HepG2 (cell line): Measurements from ENCODE around the gene DENND4A. TPM values are rescaled to one million over a fixed set of nuclear protein-coding genes. Genes with fewer than 3 reads are reported as not detected.

Experiments used
- ATAC-seq: fragments of 200-7000 bp; cut with Tn5 transposase; 3 replicates; pipeline ENCODE4 v1.9.1; 2020; ENCODE audit warnings: mild to moderate bottlenecking, moderate library complexity
- BruUV-seq: library from RNA; stranded (reverse); fragments of 400-500 nt; replicated peaks from 2 replicates; lab custom pipeline; 2021; lab: Mats Ljungman, UMichigan
- CTCF ChIA-PET: fragments of 300-600 bp; formaldehyde crosslinking; extraction: SDS; loops from one replicate; lab custom pipeline; 2021; ENCODE audit warnings: low total read pairs, inconsistent platforms, low intra/inter-chr PET ratio; lab: Yijun Ruan, JAX
- POLR2A ChIA-PET: fragments of 350-600 bp; sonication (Branson Sonifier 250); formaldehyde crosslinking; loops from one replicate; lab custom pipeline; 2020; ENCODE audit warnings: antibody characterized with exemption, inconsistent platforms; lab: Yijun Ruan, JAX
- DNase-seq: peaks from one replicate; pipeline ENCODE4 v3.0.0-alpha.2; 2015; ENCODE audit warnings: low spot score
- FAIRE-seq: peaks from 3 replicates; lab custom pipeline; 2011; peaks lifted over from hg19 to GRCh38; lab: Jason Lieb, UNC
- H2AFZ ChIP-seq: one replicate; pipeline ENCODE4 v1.6.1; 2011; ENCODE audit warnings: low read length, inconsistent platforms
- H3K27ac ChIP-seq: fragments of 300-600 bp; 3 replicates; pipeline ENCODE4 v1.8.0; 2011; ENCODE audit warnings: mixed run types, mild to moderate bottlenecking, mixed read lengths, low read length, inconsistent platforms; ENCODE audit not compliant: insufficient read depth; ENCODE audit errors: extremely low read length
- H3K27me3 ChIP-seq, 2 experiments: fragments of 200-600 bp in 1 of 2; 2 replicates in 1 of 2; 3 replicates in 1 of 2; pipeline versions ENCODE4 v1.6.0 to v1.8.0; 2011; ENCODE audit warnings: low read length in 2 of 2, mild to moderate bottlenecking in 2 of 2, moderate library complexity in 2 of 2, inconsistent platforms in 1 of 2; ENCODE audit not compliant: insufficient read depth in 2 of 2, control insufficient read depth in 1 of 2
- H3K36me3 ChIP-seq, 2 experiments: fragments of 200-600 bp in 1 of 2; replicated peaks in 1 of 2; 2 replicates in 1 of 2; 3 replicates in 1 of 2; pipeline versions ENCODE4 v1.5.1 to v1.8.0; 2011; ENCODE audit warnings: low read length in 2 of 2, inconsistent platforms in 1 of 2; ENCODE audit not compliant: insufficient read depth in 2 of 2, control insufficient read depth in 1 of 2
- H3K4me1 ChIP-seq: 2 replicates; pipeline ENCODE4 v1.5.1; 2012; ENCODE audit warnings: low read length, inconsistent platforms; ENCODE audit not compliant: insufficient read depth
- H3K4me2 ChIP-seq: 2 replicates; pipeline ENCODE4 v1.6.0; 2011; ENCODE audit warnings: low read depth, low read length, inconsistent platforms
- H3K4me3 ChIP-seq, 3 experiments: fragments of 200-600 bp in 1 of 3; sonication (generic), shearing (Covaris generic) in 1 of 3; replicated peaks in 1 of 3; 2 replicates each; pipeline ENCODE4 v1.5.1; 2011 to 2016; ENCODE audit warnings: low read length in 3 of 3, inconsistent platforms in 2 of 3, low read depth in 2 of 3, mild to moderate bottlenecking in 2 of 3, control low read depth in 1 of 3, mixed read lengths in 1 of 3; ENCODE audit not compliant: insufficient read depth in 1 of 3
- H3K79me2 ChIP-seq: one replicate; pipeline ENCODE4 v1.6.1; 2011; ENCODE audit warnings: low read length, inconsistent platforms; ENCODE audit not compliant: insufficient read depth
- H3K9ac ChIP-seq: 2 replicates; pipeline ENCODE4 v1.6.0; 2011; ENCODE audit warnings: mild to moderate bottlenecking, low read depth, low read length, inconsistent platforms; ENCODE audit not compliant: insufficient read depth
- H3K9me3 ChIP-seq: 2 replicates; pipeline ENCODE4 v1.5.1; 2012; ENCODE audit warnings: mild to moderate bottlenecking, low read length
- H4K20me1 ChIP-seq: 2 replicates; pipeline ENCODE4 v1.6.0; 2011; ENCODE audit warnings: inconsistent platforms, mild to moderate bottlenecking, low read length, moderate library complexity; ENCODE audit not compliant: insufficient read depth
- BORCS8-MEF2B ChIP-seq: sonication (generic); formaldehyde crosslinking; IDR thresholded peaks from 2 replicates; pipeline ENCODE4 v1.8.0; 2022; ENCODE audit warnings: mild to moderate bottlenecking, missing genetic modification reagents
- EEA1 ChIP-seq: sonication (generic); formaldehyde crosslinking; IDR thresholded peaks from 2 replicates; pipeline ENCODE4 v1.5.1; 2020; ENCODE audit warnings: mild to moderate bottlenecking, missing genetic modification reagents, borderline replicate concordance
- FOSL2 ChIP-seq: sonication (generic); formaldehyde crosslinking; IDR thresholded peaks from 2 replicates; pipeline ENCODE4 v1.4.0; 2020; ENCODE audit warnings: missing genetic modification reagents
- MEIS2 ChIP-seq: sonication (generic); formaldehyde crosslinking; IDR thresholded peaks from 2 replicates; pipeline ENCODE4 v1.9.0; 2021; ENCODE audit warnings: mild to moderate bottlenecking, missing genetic modification reagents
- PLRG1 ChIP-seq: fragments of 450-650 bp; conservative IDR thresholded peaks from 2 replicates; pipeline ENCODE4 v1.6.1; 2016
- SRSF1 ChIP-seq: fragments of 200-400 bp; formaldehyde crosslinking; optimal IDR thresholded peaks from 2 replicates; pipeline ENCODE3; 2017; ENCODE audit warnings: mild to moderate bottlenecking, low read depth, low read length, moderate library complexity
- ZBTB37 ChIP-seq: sonication (generic); formaldehyde crosslinking; IDR thresholded peaks from 2 replicates; pipeline ENCODE4 v1.4.0; 2020; ENCODE audit warnings: mild to moderate bottlenecking, missing genetic modification reagents
- ZNF468 ChIP-seq: sonication (generic); formaldehyde crosslinking; IDR thresholded peaks from 2 replicates; pipeline ENCODE4 v1.8.0; 2022; ENCODE audit warnings: mild to moderate bottlenecking, moderate library complexity, missing genetic modification reagents
- ZNF687 ChIP-seq: sonication (generic); formaldehyde crosslinking; IDR thresholded peaks from 2 replicates; pipeline ENCODE4 v1.5.1; 2020; ENCODE audit warnings: mild to moderate bottlenecking, missing genetic modification reagents, moderate library complexity
- WGBS: methylation state at CpG from one replicate; pipeline ENCODE4 v1.1.6; 2017; ENCODE audit warnings: low lambda C conversion rate; 5-methylcytosine and 5-hydroxymethylcytosine counted together
- in situ Hi-C: cut with HindIII; loops from 2 replicates; pipeline ENCODE4 v1.10.0; 2017; ENCODE audit warnings: low pct_unique_long_range_greater_than_20kb; ENCODE audit not compliant: extremely low pct_ligation_motif_present
- intact Hi-C: fragments of 100-400 bp; cut with micrococcal nuclease; formaldehyde crosslinking; loops from one replicate; pipeline ENCODE4 v1.10.0; 2022; ENCODE audit not compliant: unreplicated experiment
- polyA plus RNA-seq, 8 experiments: library from polyadenylated mRNA; depleted of rRNA in 3 of 8; stranded (reverse) in 7 of 8; unstranded in 1 of 8; fragments of >200 nt; fragmentation: Illumina TruSeq in 4 of 8; extraction: Trizol in 4 of 8; gene quantifications; 2 replicates each; pipeline versions ENCODE4 v1.2.1 to v1.2.3, GENCODE V29; 2011 to 2016; ENCODE audit warnings: low read depth in 4 of 8, missing spikeins in 1 of 8, mixed read lengths in 1 of 8; ENCODE audit not compliant: insufficient read depth in 1 of 8
- total RNA-seq, 5 experiments: library from RNA; depleted of rRNA; stranded (reverse); fragments of >200 nt; fragmentation: Illumina TruSeq; extraction: Trizol; gene quantifications; 2 replicates each; pipeline ENCODE4 v1.2.3, GENCODE V29; 2016; ENCODE audit warnings: low read depth in 1 of 5
- TF ChIP-seq, protein P1 (sequence below): sonication (generic); formaldehyde crosslinking; IDR thresholded peaks from 2 replicates; pipeline ENCODE4 v1.4.0; 2020; ENCODE audit warnings: missing genetic modification reagents
- TF ChIP-seq, protein P2 (sequence below): sonication (generic); formaldehyde crosslinking; IDR thresholded peaks from 2 replicates; pipeline ENCODE4 v1.4.0; 2020; ENCODE audit warnings: mild to moderate bottlenecking, missing genetic modification reagents

DENND4A gene
- total and polyA plus RNA-seq, 2 of the 13 experiments (the other 11 are each of a cell fraction or from before 2014, with no cell fraction given): 13.2 to 18.6 TPM

DNA sequence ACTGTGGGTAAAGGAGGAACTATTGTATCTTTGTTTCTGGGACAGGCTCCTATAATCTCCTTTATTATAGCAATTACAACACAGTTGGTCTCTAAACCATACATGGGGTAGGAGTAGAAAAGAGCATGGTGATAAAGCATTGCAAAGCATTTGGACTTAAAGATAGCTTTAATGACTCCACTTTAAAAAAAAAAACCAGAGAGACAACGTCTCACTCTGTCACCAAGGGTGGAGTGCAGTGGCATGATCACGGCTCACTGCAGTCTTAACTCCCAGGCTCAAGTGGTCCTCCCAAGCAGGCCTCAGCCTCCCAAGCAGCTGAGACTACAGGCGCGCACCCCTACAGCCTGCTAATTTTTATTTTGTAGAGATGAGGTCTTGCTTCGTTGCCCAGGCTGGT is 68.2 kb downstream of the DENND4A start (continued):
- TF ChIP-seq ZBTB37 (no peak), MEIS2 (CRISPR knock-in tag) (no peak), SRSF1 (no peak), ZNF468 (no peak), BORCS8-MEF2B (no peak), FOSL2 (CRISPR knock-in tag) (no peak)
- TF ChIP-seq, protein P1, sequence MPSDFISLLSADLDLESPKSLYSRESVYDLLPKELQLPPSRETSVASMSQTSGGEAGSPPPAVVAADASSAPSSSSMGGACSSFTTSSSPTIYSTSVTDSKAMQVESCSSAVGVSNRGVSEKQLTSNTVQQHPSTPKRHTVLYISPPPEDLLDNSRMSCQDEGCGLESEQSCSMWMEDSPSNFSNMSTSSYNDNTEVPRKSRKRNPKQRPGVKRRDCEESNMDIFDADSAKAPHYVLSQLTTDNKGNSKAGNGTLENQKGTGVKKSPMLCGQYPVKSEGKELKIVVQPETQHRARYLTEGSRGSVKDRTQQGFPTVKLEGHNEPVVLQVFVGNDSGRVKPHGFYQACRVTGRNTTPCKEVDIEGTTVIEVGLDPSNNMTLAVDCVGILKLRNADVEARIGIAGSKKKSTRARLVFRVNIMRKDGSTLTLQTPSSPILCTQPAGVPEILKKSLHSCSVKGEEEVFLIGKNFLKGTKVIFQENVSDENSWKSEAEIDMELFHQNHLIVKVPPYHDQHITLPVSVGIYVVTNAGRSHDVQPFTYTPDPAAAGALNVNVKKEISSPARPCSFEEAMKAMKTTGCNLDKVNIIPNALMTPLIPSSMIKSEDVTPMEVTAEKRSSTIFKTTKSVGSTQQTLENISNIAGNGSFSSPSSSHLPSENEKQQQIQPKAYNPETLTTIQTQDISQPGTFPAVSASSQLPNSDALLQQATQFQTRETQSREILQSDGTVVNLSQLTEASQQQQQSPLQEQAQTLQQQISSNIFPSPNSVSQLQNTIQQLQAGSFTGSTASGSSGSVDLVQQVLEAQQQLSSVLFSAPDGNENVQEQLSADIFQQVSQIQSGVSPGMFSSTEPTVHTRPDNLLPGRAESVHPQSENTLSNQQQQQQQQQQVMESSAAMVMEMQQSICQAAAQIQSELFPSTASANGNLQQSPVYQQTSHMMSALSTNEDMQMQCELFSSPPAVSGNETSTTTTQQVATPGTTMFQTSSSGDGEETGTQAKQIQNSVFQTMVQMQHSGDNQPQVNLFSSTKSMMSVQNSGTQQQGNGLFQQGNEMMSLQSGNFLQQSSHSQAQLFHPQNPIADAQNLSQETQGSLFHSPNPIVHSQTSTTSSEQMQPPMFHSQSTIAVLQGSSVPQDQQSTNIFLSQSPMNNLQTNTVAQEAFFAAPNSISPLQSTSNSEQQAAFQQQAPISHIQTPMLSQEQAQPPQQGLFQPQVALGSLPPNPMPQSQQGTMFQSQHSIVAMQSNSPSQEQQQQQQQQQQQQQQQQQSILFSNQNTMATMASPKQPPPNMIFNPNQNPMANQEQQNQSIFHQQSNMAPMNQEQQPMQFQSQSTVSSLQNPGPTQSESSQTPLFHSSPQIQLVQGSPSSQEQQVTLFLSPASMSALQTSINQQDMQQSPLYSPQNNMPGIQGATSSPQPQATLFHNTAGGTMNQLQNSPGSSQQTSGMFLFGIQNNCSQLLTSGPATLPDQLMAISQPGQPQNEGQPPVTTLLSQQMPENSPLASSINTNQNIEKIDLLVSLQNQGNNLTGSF: no peak
- TF ChIP-seq, all 625 proteins: peak for 0

DNA sequence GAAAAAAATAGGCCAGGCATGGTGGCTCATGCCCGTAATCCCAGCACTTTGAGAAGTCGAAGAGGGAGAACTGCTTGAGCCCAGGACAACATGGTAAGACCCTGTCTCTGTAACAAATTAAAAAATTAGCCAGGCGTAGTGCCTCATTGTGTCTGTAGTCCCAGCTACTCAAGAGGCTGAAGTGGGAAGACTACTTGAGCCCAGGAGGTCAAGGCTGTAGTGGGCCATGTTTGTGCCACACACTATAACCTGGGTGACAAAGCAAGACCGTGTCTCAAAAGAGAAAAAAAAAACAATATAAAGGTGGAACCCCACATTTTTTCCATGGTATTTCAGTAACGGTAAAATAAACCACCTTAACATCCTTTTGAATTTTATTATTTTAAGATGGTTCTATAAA is 69.9 kb downstream of the DENND4A start:
- WGBS: 92% methylated on average over 5 of the region's 5 CpGs
- Histone ChIP-seq H3K79me2 (no peaks in the 10 kb centered on the region), H3K9ac (no peak overlapping the region)
- POLR2A ChIA-PET: no interaction called here
- TF ChIP-seq ZNF687 (CRISPR knock-in tag) (no peak), MEIS2 (CRISPR knock-in tag) (no peak), PLRG1 (no peak), EEA1 (CRISPR knock-in tag) (no peak)
- TF ChIP-seq, protein P2, sequence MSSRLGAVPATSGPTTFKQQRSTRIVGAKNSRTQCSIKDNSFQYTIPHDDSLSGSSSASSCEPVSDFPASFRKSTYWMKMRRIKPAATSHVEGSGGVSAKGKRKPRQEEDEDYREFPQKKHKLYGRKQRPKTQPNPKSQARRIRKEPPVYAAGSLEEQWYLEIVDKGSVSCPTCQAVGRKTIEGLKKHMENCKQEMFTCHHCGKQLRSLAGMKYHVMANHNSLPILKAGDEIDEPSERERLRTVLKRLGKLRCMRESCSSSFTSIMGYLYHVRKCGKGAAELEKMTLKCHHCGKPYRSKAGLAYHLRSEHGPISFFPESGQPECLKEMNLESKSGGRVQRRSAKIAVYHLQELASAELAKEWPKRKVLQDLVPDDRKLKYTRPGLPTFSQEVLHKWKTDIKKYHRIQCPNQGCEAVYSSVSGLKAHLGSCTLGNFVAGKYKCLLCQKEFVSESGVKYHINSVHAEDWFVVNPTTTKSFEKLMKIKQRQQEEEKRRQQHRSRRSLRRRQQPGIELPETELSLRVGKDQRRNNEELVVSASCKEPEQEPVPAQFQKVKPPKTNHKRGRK (CRISPR knock-in tag): no peak
- TF ChIP-seq, all 625 proteins: peak for 0
- CTCF ChIA-PET: no interaction called here
- FAIRE-seq (no peak), DNase-seq (no peak), ATAC-seq (no peak)
- Histone ChIP-seq H2AFZ (no peak overlapping the region), H3K36me3 (peaks cover 3 to 37% of the 10 kb centered on the region in 2 experiments), H3K9me3 (no peaks in the 10 kb centered on the region), H3K27me3 (no peaks in the 10 kb centered on the region), H3K4me1 (peaks cover 17% of the 10 kb centered on the region), H3K4me2 (no peak overlapping the region), H3K4me3 (no peak overlapping the region), H3K27ac (no peak overlapping the region), H4K20me1 (no peaks in the 10 kb centered on the region)
- in situ Hi-C loops (no loop called here), intact Hi-C loops (no loop called here)
- no TSS peak for BruUV-seq
